Measurements from ENCODE around the gene XYLT1. TPM values are rescaled to one million over a fixed set of nuclear protein-coding genes. Genes with fewer than 3 reads are reported as not detected.

XYLT1 gene
- total RNA-seq, 4 donors from 2014 or later: 6.6 to 17.2 (median 10.0) TPM

DNA sequence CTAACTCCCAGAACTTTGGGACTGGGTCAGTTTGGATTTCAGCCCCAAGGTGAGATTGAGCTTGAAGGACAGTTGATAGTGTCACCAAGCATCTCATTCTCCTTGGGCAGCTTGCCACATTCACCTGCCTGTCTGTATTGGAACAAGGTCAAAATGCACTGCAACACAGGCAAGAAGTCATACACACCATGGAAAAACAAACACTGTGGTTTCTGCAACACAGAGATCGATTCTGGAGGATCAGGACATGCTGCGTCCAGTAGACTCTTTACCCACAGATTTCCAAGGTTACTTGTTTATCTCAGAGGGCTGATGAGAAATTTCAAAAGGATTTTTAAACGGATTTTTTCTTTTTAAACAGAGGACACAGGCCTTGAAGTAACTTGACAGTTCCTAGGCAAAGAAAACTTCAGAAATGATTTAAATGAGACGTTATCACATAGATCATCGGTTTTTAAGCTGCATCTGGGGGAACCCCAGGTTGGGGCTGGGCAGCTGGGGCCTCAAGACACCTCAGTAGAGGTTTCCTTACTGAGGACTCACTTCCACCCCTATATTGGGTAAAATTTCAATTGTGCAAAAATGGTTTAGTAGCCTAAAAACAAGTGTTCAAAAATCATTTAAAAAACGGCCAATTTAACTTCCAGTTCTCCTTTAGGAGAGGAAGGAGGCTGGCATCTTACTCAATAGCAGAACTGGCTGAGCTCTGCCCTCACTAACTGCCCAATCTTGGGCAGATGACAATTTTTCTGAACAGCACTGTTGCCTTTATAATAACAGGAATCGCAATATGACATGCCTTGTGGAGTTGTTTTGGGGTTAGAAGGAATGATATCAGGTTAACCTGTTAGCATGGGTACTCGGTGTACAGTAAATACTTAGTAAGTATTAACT is 299.3 kb downstream of the XYLT1 start:
- Histone ChIP-seq H3K9me3 (no peaks in the 10 kb centered on the region), H3K36me3 (peaks cover 0 to 5% (median 0%) of the 10 kb centered on the region in 3 donors), H3K4me3 (no peak overlapping the region), H3K27ac (no peak overlapping the region), H3K4me1 (peaks cover 0 to 41% (median 5%) of the 10 kb centered on the region in 3 donors), H3K27me3 (no peaks in the 10 kb centered on the region)
- TF ChIP-seq POLR2A (IDR thresholded peaks at IDR 0.05): no peak
- TF ChIP-seq, protein P1, sequence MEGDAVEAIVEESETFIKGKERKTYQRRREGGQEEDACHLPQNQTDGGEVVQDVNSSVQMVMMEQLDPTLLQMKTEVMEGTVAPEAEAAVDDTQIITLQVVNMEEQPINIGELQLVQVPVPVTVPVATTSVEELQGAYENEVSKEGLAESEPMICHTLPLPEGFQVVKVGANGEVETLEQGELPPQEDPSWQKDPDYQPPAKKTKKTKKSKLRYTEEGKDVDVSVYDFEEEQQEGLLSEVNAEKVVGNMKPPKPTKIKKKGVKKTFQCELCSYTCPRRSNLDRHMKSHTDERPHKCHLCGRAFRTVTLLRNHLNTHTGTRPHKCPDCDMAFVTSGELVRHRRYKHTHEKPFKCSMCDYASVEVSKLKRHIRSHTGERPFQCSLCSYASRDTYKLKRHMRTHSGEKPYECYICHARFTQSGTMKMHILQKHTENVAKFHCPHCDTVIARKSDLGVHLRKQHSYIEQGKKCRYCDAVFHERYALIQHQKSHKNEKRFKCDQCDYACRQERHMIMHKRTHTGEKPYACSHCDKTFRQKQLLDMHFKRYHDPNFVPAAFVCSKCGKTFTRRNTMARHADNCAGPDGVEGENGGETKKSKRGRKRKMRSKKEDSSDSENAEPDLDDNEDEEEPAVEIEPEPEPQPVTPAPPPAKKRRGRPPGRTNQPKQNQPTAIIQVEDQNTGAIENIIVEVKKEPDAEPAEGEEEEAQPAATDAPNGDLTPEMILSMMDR (IDR thresholded peaks at IDR 0.05): no peak
- DNase-seq: no peak
- 61 to 65% methylated on average over 8 of the region's 8 CpGs for WGBS, 2 donors
- intact Hi-C loops (cut with DNase I): no loop called here

DNA sequence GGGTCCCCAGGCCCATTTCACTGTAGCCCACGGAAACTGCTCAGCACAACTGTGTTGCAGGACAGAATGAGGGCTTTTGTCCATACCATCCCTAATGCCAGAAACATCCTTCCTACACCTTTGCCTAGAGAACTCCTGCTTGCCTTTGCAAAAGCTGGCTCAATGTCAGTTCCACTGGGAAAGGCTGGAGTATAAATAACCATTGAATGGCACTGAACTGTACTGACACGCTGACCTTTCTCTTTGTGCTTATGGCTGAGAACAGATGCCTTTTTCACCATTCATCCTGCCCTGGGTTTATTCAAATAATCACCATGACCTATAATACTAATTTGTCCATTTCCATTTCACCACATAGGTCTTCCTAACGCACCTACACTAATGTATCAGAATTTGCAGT is 300.3 kb downstream of the XYLT1 start:
- intact Hi-C loops (cut with DNase I): no loop called here
- Histone ChIP-seq H3K27ac (no peak overlapping the region), H3K4me1 (peaks cover 0 to 30% (median 0%) of the 10 kb centered on the region in 3 donors), H3K27me3 (no peaks in the 10 kb centered on the region), H3K36me3 (peaks cover 0 to 2% (median 0%) of the 10 kb centered on the region in 3 donors), H3K4me3 (no peak overlapping the region), H3K9me3 (no peaks in the 10 kb centered on the region)
- no peak for TF ChIP-seq POLR2A (IDR thresholded peaks at IDR 0.05)
- TF ChIP-seq, protein P1 (IDR thresholded peaks at IDR 0.05): no peak
- DNase-seq: no peak
- WGBS, 2 donors: 91 to 94% methylated on average over 3 of the region's 3 CpGs

DNA sequence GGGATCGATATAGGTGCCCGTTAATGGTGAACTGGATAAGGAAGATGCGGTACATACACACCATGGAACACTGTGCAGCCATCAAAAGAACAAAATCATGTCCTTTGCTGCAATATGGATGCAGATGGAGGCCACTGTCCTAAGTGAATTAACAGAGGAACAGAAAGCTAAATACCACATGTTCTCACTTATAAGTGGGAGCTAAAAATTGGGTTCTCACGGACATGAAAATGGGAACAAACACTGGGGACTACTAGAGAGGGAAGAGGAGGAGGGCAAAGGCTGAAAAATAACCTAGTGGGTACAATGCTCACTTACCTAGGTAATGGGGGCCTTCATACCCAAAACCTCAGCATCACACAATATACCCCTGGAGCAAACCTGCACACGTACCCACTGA is 302.6 kb downstream of the XYLT1 start:
- Histone ChIP-seq H3K36me3 (no peaks in the 10 kb centered on the region), H3K4me1 (peaks cover 0 to 10% (median 0%) of the 10 kb centered on the region in 3 donors), H3K27ac (no peak overlapping the region), H3K27me3 (no peaks in the 10 kb centered on the region), H3K9me3 (no peaks in the 10 kb centered on the region), H3K4me3 (no peak overlapping the region)
- intact Hi-C loops (cut with DNase I): no loop called here
- DNase-seq: no peak
- WGBS, 2 donors: 95 to 97% methylated on average over 5 of the region's 5 CpGs
- TF ChIP-seq, protein P1 (IDR thresholded peaks at IDR 0.05): no peak
- TF ChIP-seq POLR2A (IDR thresholded peaks at IDR 0.05): no peak

DNA sequence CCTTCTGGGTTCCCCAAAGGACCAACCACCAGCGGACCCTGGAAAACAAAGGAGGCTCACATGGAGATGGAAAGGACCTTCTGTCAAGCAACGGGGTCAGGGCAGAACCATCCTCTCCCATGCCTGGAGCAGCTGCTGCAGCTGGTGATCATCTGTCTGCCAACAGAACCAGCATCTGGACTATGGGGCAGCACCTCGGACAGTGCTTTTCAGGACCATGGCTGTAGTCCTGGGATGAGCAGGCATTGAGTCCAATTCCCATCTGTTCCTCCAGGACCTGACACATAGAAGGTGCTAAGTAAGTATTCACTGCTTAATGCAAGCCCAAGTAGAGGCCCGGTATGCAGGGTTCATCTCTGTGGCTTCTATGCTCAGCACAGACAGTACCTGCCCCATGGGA is 304.7 kb downstream of the XYLT1 start:
- Histone ChIP-seq H3K27ac (no peak overlapping the region), H3K9me3 (no peaks in the 10 kb centered on the region), H3K36me3 (no peaks in the 10 kb centered on the region), H3K27me3 (no peaks in the 10 kb centered on the region), H3K4me3 (no peak overlapping the region), H3K4me1 (no peaks in the 10 kb centered on the region)
- intact Hi-C loops (cut with DNase I): no loop called here
- TF ChIP-seq POLR2A (IDR thresholded peaks at IDR 0.05): no peak
- TF ChIP-seq, protein P1 (IDR thresholded peaks at IDR 0.05): no peak
- no peak for DNase-seq
- 46 to 56% methylated on average over 2 to 4 of the region's 4 CpGs for WGBS, 2 donors

DNA sequence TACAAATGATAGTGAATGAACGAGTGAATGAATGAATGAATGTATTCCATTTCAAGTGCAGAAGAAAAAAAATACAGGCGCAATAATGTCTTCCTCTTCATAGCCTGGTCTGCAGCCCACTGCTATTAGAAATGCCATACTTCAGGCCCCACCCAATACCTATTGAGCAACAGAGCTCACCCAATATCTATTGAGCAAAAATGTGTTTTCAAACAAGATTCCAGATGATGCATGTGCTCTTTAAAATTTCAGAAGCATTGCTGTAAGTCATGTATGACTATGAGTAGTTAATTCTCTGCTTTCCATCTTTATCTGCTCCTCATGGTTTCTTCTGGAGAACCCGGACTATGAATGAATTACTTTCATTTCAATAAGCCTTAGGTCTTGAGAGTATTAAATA is 308.2 kb downstream of the XYLT1 start:
- no peak for DNase-seq
- TF ChIP-seq, protein P1 (IDR thresholded peaks at IDR 0.05): no peak
- no peak for TF ChIP-seq POLR2A (IDR thresholded peaks at IDR 0.05)
- no peaks in the 10 kb centered on the region for H3K9me3 ChIP-seq
- H3K27ac ChIP-seq: no peak overlapping the region
- 67 to 79% methylated on average over 3 of the region's 3 CpGs for WGBS, 2 donors
- no peaks in the 10 kb centered on the region for H3K4me1 ChIP-seq
- no peaks in the 10 kb centered on the region for H3K27me3 ChIP-seq
- intact Hi-C loops (cut with DNase I): no loop called here
- no peak overlapping the region for H3K4me3 ChIP-seq
- peaks cover 0 to 7% (median 0%) of the 10 kb centered on the region in 3 donors for H3K36me3 ChIP-seq

All from esophagus squamous epithelium (tissue), 5 donors.